ENCODE results near the gene RALGPS1. TPM values are rescaled to one million over a fixed set of nuclear protein-coding genes. Genes with fewer than 3 reads are reported as not detected.

The RALGPS1 gene
- total RNA-seq, 1 experiment from 2014 or later, result 28.5 TPM

GRCh38 chr9:127065592-127065991 is 151.0 kb downstream of the RALGPS1 start:
- ATAC-seq (no peak), DNase-seq (ENCODE audit: low spot score) (no peak)
- H3K36me3 Mint-ChIP-seq, result no peaks in the 10 kb centered on the region
- H3K4me3 Mint-ChIP-seq, result no peak overlapping the region
- TF ChIP-seq PRRX2 (CRISPR knock-in tag; IDR thresholded peaks at IDR 0.05), result no peak
- TF ChIP-seq SP1 (CRISPR knock-in tag; conservative IDR thresholded peaks at IDR 0.05), result no peak
- TF ChIP-seq, protein P1, sequence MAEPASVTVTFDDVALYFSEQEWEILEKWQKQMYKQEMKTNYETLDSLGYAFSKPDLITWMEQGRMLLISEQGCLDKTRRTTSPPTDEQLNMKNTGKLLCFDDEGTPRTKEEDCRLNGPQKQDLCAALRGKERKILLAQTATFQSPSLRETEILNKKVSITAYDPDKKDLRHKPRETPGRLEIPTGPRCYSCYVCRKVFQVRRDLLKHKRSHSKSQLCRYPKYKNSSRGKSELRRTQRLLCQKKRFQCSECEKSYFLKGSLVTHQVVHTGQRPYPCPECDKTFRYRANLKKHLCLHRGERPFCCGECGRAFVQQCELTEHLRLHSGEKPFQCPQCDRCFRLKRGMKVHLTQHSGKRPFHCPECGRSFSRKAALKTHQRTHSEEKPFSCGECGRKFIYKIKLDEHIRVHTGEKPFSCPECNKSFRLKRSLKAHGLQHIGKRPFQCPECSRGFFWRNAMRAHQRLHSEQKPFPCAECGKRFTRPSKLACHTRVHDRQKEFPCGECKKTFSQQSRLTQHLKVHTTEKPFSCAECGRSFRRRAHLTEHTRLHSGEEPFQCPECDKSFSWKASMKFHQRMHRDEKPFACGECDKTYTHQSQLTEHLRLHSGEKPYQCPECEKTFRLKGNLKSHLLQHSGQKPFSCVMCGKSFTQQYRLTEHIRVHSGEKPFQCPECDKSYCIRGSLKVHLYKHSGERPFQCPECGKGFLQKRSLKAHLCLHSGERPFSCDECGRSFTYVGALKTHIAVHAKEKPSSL (CRISPR knock-in tag; conservative IDR thresholded peaks at IDR 0.05), result no peak
- no peak for TF ChIP-seq ESRRA (CRISPR knock-in tag; IDR thresholded peaks at IDR 0.05; ENCODE audit: borderline replicate concordance)
- TF ChIP-seq, protein P2, sequence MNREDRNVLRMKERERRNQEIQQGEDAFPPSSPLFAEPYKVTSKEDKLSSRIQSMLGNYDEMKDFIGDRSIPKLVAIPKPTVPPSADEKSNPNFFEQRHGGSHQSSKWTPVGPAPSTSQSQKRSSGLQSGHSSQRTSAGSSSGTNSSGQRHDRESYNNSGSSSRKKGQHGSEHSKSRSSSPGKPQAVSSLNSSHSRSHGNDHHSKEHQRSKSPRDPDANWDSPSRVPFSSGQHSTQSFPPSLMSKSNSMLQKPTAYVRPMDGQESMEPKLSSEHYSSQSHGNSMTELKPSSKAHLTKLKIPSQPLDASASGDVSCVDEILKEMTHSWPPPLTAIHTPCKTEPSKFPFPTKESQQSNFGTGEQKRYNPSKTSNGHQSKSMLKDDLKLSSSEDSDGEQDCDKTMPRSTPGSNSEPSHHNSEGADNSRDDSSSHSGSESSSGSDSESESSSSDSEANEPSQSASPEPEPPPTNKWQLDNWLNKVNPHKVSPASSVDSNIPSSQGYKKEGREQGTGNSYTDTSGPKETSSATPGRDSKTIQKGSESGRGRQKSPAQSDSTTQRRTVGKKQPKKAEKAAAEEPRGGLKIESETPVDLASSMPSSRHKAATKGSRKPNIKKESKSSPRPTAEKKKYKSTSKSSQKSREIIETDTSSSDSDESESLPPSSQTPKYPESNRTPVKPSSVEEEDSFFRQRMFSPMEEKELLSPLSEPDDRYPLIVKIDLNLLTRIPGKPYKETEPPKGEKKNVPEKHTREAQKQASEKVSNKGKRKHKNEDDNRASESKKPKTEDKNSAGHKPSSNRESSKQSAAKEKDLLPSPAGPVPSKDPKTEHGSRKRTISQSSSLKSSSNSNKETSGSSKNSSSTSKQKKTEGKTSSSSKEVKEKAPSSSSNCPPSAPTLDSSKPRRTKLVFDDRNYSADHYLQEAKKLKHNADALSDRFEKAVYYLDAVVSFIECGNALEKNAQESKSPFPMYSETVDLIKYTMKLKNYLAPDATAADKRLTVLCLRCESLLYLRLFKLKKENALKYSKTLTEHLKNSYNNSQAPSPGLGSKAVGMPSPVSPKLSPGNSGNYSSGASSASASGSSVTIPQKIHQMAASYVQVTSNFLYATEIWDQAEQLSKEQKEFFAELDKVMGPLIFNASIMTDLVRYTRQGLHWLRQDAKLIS (CRISPR knock-in tag; IDR thresholded peaks at IDR 0.05; ENCODE audit: borderline replicate concordance), result no peak
- TF ChIP-seq FOXP4 (CRISPR knock-in tag; IDR thresholded peaks at IDR 0.05), result no peak
- TF ChIP-seq, protein P3, sequence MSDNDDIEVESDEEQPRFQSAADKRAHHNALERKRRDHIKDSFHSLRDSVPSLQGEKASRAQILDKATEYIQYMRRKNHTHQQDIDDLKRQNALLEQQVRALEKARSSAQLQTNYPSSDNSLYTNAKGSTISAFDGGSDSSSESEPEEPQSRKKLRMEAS (CRISPR knock-in tag; IDR thresholded peaks at IDR 0.05), result no peak
- TF ChIP-seq NFATC4 (CRISPR knock-in tag; IDR thresholded peaks at IDR 0.05), result no peak
- no peak for TF ChIP-seq NR3C1 (CRISPR knock-in tag; conservative IDR thresholded peaks at IDR 0.05; ENCODE audit: low read depth)
- TF ChIP-seq ELF4 (CRISPR knock-in tag; IDR thresholded peaks at IDR 0.05; ENCODE audit: low read depth), result no peak
- no peak for TF ChIP-seq ZNF121 (CRISPR knock-in tag; IDR thresholded peaks at IDR 0.05)
- no peak for TF ChIP-seq NR2C2 (CRISPR knock-in tag; IDR thresholded peaks at IDR 0.05)
- no peak for TF ChIP-seq SOX15 (CRISPR knock-in tag; IDR thresholded peaks at IDR 0.05)
- TF ChIP-seq, protein P4, sequence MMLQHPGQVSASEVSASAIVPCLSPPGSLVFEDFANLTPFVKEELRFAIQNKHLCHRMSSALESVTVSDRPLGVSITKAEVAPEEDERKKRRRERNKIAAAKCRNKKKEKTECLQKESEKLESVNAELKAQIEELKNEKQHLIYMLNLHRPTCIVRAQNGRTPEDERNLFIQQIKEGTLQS (CRISPR knock-in tag; conservative IDR thresholded peaks at IDR 0.05), result no peak
- TF ChIP-seq CTCF (IDR thresholded peaks at IDR 0.05), result no peak
- ChIA-PET CTCF (interaction anchor here (0.6 to 1.0 kb wide), 2 partner anchors 119 to 125 kb away, joined by 3 read pairs; no protein-coding TSS in a partner anchor), POLR2A (no interaction called here)
- H3K27ac Mint-ChIP-seq, result no peak overlapping the region
- H3K4me1 Mint-ChIP-seq, result peaks cover 12% of the 10 kb centered on the region
- H3K9me3 Mint-ChIP-seq, result no peaks in the 10 kb centered on the region
- H3K27me3 Mint-ChIP-seq (ENCODE audit: low read depth), result no peaks in the 10 kb centered on the region
